CD8-positive, alpha-beta memory T cell (primary cell): ENCODE measurements around the gene NOL8. TPM values are rescaled to one million over a fixed set of nuclear protein-coding genes. Genes with fewer than 3 reads are reported as not detected.

Source experiments
- CTCF ChIA-PET: fragments of 350-600 bp; sonication (Branson Sonifier 250); formaldehyde crosslinking; loops from one replicate; lab custom pipeline; 2021; ENCODE audit warnings: antibody characterized with exemption; lab: Charles Lee
- POLR2A ChIA-PET: fragments of 350-600 bp; sonication (Branson Sonifier 250); formaldehyde crosslinking; loops from one replicate; lab custom pipeline; 2021; ENCODE audit warnings: antibody characterized with exemption; lab: Charles Lee
- DNase-seq, 5 donors: peaks; one replicate each; pipeline versions ENCODE4 v3.0.0 to v3.0.0-alpha.2; 2020 to 2022; ENCODE audit warnings: mixed read lengths in 1 of 5
- H3K27ac ChIP-seq: one replicate; pipeline ENCODE4 v1.7.0; 2013; ENCODE audit warnings: low read depth, mild to moderate bottlenecking, low read length, moderate library complexity
- H3K27me3 ChIP-seq: 2 replicates; pipeline ENCODE4 v1.7.0; 2013; ENCODE audit warnings: low read length, mild to moderate bottlenecking; ENCODE audit not compliant: insufficient read depth, poor library complexity, severe bottlenecking
- H3K36me3 ChIP-seq: 2 replicates; pipeline ENCODE4 v1.7.0; 2013; ENCODE audit warnings: mild to moderate bottlenecking, low read length, moderate library complexity; ENCODE audit not compliant: insufficient read depth
- H3K4me1 ChIP-seq: 2 replicates; pipeline ENCODE4 v1.7.0; 2013; ENCODE audit warnings: mild to moderate bottlenecking, low read length, moderate library complexity; ENCODE audit not compliant: insufficient read depth
- H3K4me3 ChIP-seq: 2 replicates; pipeline ENCODE4 v1.7.0; 2013; ENCODE audit warnings: mild to moderate bottlenecking, low read length
- H3K9me3 ChIP-seq: 2 replicates; pipeline ENCODE4 v1.7.0; 2013; ENCODE audit warnings: mild to moderate bottlenecking, low read length
- H3K27ac Mint-ChIP-seq, 8 donors: one replicate each; pipeline ENCODE4 v1.8.0; 2020 to 2021; ENCODE audit warnings: mixed read lengths in 8 of 8, mild to moderate bottlenecking in 6 of 8, inconsistent platforms in 3 of 8, moderate library complexity in 3 of 8
- H3K27me3 Mint-ChIP-seq, 2 donors: one replicate each; pipeline ENCODE4 v1.8.0; 2020 to 2021; ENCODE audit warnings: mixed read lengths in 2 of 2, mild to moderate bottlenecking in 1 of 2, moderate library complexity in 1 of 2
- H3K36me3 Mint-ChIP-seq, 3 donors: one replicate each; pipeline ENCODE4 v1.8.0; 2020 to 2021; ENCODE audit warnings: mixed read lengths in 3 of 3, inconsistent platforms in 1 of 3, mild to moderate bottlenecking in 1 of 3
- H3K4me1 Mint-ChIP-seq, 3 donors: one replicate each; pipeline ENCODE4 v1.8.0; 2020 to 2021; ENCODE audit warnings: mixed read lengths in 3 of 3, inconsistent platforms in 1 of 3, mild to moderate bottlenecking in 1 of 3
- H3K4me3 Mint-ChIP-seq, 7 donors: one replicate each; pipeline ENCODE4 v1.8.0; 2020 to 2021; ENCODE audit warnings: mixed read lengths in 7 of 7, mild to moderate bottlenecking in 6 of 7, moderate library complexity in 4 of 7, inconsistent platforms in 2 of 7
- H3K9me3 Mint-ChIP-seq, 5 donors: one replicate each; pipeline ENCODE4 v1.8.0; 2020 to 2022; ENCODE audit warnings: mixed read lengths in 5 of 5, mild to moderate bottlenecking in 3 of 5, moderate library complexity in 2 of 5, inconsistent platforms in 1 of 5
- polyA plus RNA-seq: library from polyadenylated mRNA; unstranded; fragments of 300-500 nt; fragmentation: Illumina TruSeq; gene quantifications from one replicate; pipeline ENCODE4 v1.2.3, GENCODE V29; 2021
- total RNA-seq, 2 experiments: library from RNA; stranded (reverse); gene quantifications; one replicate each; pipeline ENCODE4 v1.2.3, GENCODE V29; 2021

The NOL8 gene
- total and polyA plus RNA-seq, 3 experiments from 2014 or later = 37.0 to 69.6 (median 64.0) TPM

DNA sequence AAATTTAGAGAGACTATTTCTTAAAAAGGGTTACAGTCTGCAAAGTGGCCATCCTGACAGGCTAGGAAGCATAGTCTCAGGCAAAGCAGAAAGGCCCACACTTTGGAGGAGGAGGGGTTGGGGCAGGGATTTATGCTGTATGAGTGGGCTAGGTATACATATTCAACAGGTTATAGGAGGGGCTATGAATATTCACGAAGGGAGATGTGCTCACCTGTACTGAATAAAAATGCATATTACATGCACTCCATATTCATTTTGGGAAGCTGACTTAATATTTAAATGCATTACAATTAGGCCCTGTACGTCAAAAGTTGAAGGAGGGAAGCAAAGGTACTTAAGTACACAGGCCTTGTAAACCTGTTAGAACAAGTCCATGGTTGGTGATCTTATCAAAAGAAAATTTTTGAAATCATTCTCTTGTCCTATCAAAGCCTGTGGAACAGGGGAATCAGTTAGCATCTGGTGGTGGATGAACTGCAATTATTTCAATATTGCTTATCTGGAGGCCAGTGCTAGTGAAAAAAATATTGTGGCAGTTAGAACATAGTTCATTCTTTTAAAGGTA, 2.2 kb upstream of the NOL8 start:
- DNase-seq = no peak
- ChIA-PET CTCF (no interaction called here), POLR2A (no interaction called here)
- Mint-ChIP-seq H3K36me3 (peaks cover 0 to 24% (median 4%) of the 10 kb centered on the region in 3 donors), H3K27me3 (peaks cover 0 to 2% of the 10 kb centered on the region in 2 donors), H3K4me3 (peak overlapping the region; percentile 49 to 100 (median 96)), H3K9me3 (no peaks in the 10 kb centered on the region), H3K27ac (peak overlapping the region in 4 of 8 donors; percentile 3 to 99 (median 72)), H3K4me1 (peaks cover 28 to 39% (median 35%) of the 10 kb centered on the region in 3 donors)
- H3K4me3 ChIP-seq = no peak overlapping the region
- no peaks in the 10 kb centered on the region for H3K9me3 ChIP-seq
- H3K4me1 ChIP-seq = peaks cover 22% of the 10 kb centered on the region
- no peaks in the 10 kb centered on the region for H3K27me3 ChIP-seq
- peak overlapping the region; percentile 98 for H3K27ac ChIP-seq
- peaks cover 6% of the 10 kb centered on the region for H3K36me3 ChIP-seq

GRCh38 chr9:92325991-92326500, 896 bp upstream of the NOL8 start:
- Histone ChIP-seq H3K4me3 (peak overlapping the region; percentile 87), H3K4me1 (peaks cover 22% of the 10 kb centered on the region), H3K9me3 (no peaks in the 10 kb centered on the region), H3K27ac (peak overlapping the region; percentile 98), H3K36me3 (peaks cover 8% of the 10 kb centered on the region), H3K27me3 (no peaks in the 10 kb centered on the region)
- DNase-seq = no peak
- Mint-ChIP-seq H3K27ac (peak overlapping the region; percentile 92 to 100 (median 98)), H3K36me3 (peaks cover 0 to 35% (median 7%) of the 10 kb centered on the region in 3 donors), H3K27me3 (peaks cover 0 to 2% of the 10 kb centered on the region in 2 donors), H3K4me3 (peak overlapping the region; percentile 96 to 100 (median 97)), H3K4me1 (peaks cover 28 to 42% (median 40%) of the 10 kb centered on the region in 3 donors), H3K9me3 (no peaks in the 10 kb centered on the region)
- ChIA-PET POLR2A (interaction anchor here (1.0 to 1.8 kb wide), 2 partner anchors 34 to 211 kb away, joined by 5 to 7 read pairs; partner anchors contain the start of gene SPTLC1), CTCF (no interaction called here)

DNA sequence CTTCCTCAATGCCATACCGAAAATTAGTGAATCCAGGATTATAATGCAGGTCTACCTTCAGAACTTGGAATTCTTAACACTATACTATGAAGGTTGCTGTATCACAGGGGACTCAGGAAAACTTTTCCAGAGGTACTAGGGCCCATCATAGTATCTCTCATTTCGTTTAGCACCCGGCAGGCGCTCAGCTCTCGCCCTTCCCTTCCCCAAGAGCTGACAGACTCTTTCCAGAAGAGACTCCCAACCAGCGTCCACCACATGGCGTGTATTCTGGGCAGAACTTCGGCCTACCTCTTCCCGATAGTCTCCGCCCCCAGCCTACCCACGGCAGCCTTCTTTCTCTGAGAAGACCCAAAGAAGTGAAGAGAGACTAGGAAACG, 271 bp downstream of the NOL8 start:
- Histone ChIP-seq H3K4me1 (peaks cover 22% of the 10 kb centered on the region), H3K27ac (peak overlapping the region; percentile 98), H3K36me3 (peaks cover 15% of the 10 kb centered on the region), H3K9me3 (no peaks in the 10 kb centered on the region), H3K4me3 (peak overlapping the region; percentile 87), H3K27me3 (no peaks in the 10 kb centered on the region)
- peak overlapping the region; percentile 96 to 100 (median 97) for H3K4me3 Mint-ChIP-seq
- H3K27me3 Mint-ChIP-seq = peaks cover 0 to 2% of the 10 kb centered on the region in 2 donors
- H3K36me3 Mint-ChIP-seq = peaks cover 0 to 44% (median 10%) of the 10 kb centered on the region in 3 donors
- H3K27ac Mint-ChIP-seq = peak overlapping the region; percentile 92 to 100 (median 98)
- DNase-seq = no peak
- CTCF ChIA-PET = no interaction called here
- peaks cover 28 to 43% (median 42%) of the 10 kb centered on the region in 3 donors for H3K4me1 Mint-ChIP-seq
- no peaks in the 10 kb centered on the region for H3K9me3 Mint-ChIP-seq
- POLR2A ChIA-PET = interaction anchor here (0.5 to 1.8 kb wide), 4 partner anchors 118 to 1242 kb away, joined by 3 to 7 read pairs (median 4); partner anchors contain the start of genes IPPK and SPTLC1

DNA sequence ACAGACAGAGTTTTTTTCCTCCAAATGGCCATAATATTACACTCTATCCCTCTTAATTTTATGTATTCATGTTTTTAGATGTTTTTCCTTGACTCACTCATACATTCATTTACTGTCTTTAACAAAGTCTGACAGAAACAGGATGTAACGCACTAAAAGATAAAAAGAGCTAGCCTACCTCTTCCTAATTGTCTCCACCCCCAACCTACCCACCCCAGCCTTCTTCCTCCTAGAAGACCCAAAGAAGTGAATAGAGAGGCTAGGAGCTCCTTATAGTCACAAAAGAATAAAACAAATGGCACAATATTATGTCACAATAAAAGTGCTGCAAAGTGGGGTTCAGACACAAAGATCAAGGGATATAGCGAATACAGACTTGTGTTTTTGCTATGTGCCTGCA, 719 bp downstream of the NOL8 start:
- CTCF ChIA-PET = no interaction called here
- peaks cover 22% of the 10 kb centered on the region for H3K4me1 ChIP-seq
- no peaks in the 10 kb centered on the region for H3K9me3 ChIP-seq
- DNase-seq = no peak
- H3K27me3 Mint-ChIP-seq = peaks cover 0 to 2% of the 10 kb centered on the region in 2 donors
- peaks cover 0 to 49% (median 12%) of the 10 kb centered on the region in 3 donors for H3K36me3 Mint-ChIP-seq
- H3K36me3 ChIP-seq = peaks cover 18% of the 10 kb centered on the region
- H3K9me3 Mint-ChIP-seq = no peaks in the 10 kb centered on the region
- peak overlapping the region; percentile 92 to 100 (median 98) for H3K27ac Mint-ChIP-seq
- H3K4me3 Mint-ChIP-seq = peak overlapping the region; percentile 96 to 100 (median 97)
- no peaks in the 10 kb centered on the region for H3K27me3 ChIP-seq
- POLR2A ChIA-PET = no interaction called here
- H3K27ac ChIP-seq = peak overlapping the region; percentile 98
- H3K4me1 Mint-ChIP-seq = peaks cover 28 to 43% (median 42%) of the 10 kb centered on the region in 3 donors
- peak overlapping the region; percentile 87 for H3K4me3 ChIP-seq

DNA sequence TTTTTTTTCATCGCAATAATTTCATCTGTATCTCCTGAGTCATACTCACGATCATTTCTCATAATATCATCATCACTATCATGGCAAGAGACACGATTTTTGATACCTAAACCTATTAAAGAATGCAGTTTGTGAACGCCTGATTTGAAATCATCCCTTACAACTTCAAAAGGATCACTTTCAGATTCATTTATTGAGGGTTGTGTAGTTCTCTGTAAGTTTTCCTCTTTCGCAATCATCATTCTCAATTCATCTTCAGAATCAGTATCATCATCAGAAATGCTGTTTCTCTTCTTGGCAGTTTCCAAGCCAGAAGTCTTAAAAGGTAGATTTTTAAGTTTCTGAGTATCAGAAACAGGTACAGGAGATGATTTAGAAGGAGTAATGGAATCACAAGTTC, 9.7 kb downstream of the NOL8 start:
- Mint-ChIP-seq H3K36me3 (peaks cover 4 to 84% (median 36%) of the 10 kb centered on the region in 3 donors), H3K9me3 (no peaks in the 10 kb centered on the region), H3K4me1 (peaks cover 26 to 38% (median 33%) of the 10 kb centered on the region in 3 donors), H3K27ac (peak overlapping the region in 1 of 8 donors; percentile 22), H3K4me3 (no peak overlapping the region), H3K27me3 (no peaks in the 10 kb centered on the region)
- H3K4me3 ChIP-seq = no peak overlapping the region
- no peak overlapping the region for H3K27ac ChIP-seq
- POLR2A ChIA-PET = no interaction called here
- peaks cover 4% of the 10 kb centered on the region for H3K4me1 ChIP-seq
- no peaks in the 10 kb centered on the region for H3K27me3 ChIP-seq
- H3K9me3 ChIP-seq = no peaks in the 10 kb centered on the region
- DNase-seq = no peak
- peaks cover 38% of the 10 kb centered on the region for H3K36me3 ChIP-seq
- CTCF ChIA-PET = no interaction called here

DNA sequence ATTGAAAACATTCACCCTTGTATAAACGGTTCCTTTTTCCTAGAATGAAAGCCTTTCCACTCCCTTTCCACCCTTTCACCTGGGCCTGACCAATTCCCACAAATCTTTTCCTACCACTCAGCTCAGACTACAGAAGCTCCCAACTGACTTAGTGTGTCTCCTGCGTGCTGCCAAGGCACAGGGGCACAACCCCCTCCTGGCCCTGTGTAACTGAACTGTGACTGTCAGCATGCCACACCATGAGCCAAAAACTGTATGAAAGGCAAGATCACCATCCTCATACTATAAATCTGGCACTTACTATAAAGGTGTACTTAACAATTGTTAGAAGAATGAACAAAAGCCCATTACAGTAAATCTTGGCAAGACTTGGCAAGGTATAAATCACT, 11.5 kb downstream of the NOL8 start:
- Histone ChIP-seq H3K36me3 (peaks cover 49% of the 10 kb centered on the region), H3K27me3 (no peaks in the 10 kb centered on the region), H3K4me1 (peaks cover 4% of the 10 kb centered on the region), H3K9me3 (no peaks in the 10 kb centered on the region), H3K27ac (no peak overlapping the region), H3K4me3 (no peak overlapping the region)
- Mint-ChIP-seq H3K4me1 (peaks cover 28 to 43% (median 33%) of the 10 kb centered on the region in 3 donors), H3K27ac (peak overlapping the region in 4 of 8 donors; percentile 1 to 64 (median 41)), H3K9me3 (no peaks in the 10 kb centered on the region), H3K27me3 (no peaks in the 10 kb centered on the region), H3K36me3 (peaks cover 8 to 84% (median 41%) of the 10 kb centered on the region in 3 donors), H3K4me3 (peak overlapping the region in 1 of 7 donors; percentile 28)
- CTCF ChIA-PET = no interaction called here
- POLR2A ChIA-PET = no interaction called here
- DNase-seq = no peak

GRCh38 chr9:92312887-92313623, 12.1 kb downstream of the NOL8 start:
- Mint-ChIP-seq H3K27ac (peak overlapping the region in 5 of 8 donors; percentile 1 to 72 (median 5)), H3K4me1 (peaks cover 30 to 43% (median 33%) of the 10 kb centered on the region in 3 donors), H3K4me3 (no peak overlapping the region), H3K27me3 (peaks cover 0 to 1% of the 10 kb centered on the region in 2 donors), H3K9me3 (no peaks in the 10 kb centered on the region), H3K36me3 (peaks cover 8 to 84% (median 44%) of the 10 kb centered on the region in 3 donors)
- H3K27ac ChIP-seq = no peak overlapping the region
- ChIA-PET CTCF (no interaction called here), POLR2A (no interaction called here)
- H3K36me3 ChIP-seq = peaks cover 49% of the 10 kb centered on the region
- DNase-seq = no peak
- no peak overlapping the region for H3K4me3 ChIP-seq
- no peaks in the 10 kb centered on the region for H3K27me3 ChIP-seq
- H3K9me3 ChIP-seq = no peaks in the 10 kb centered on the region
- peaks cover 4% of the 10 kb centered on the region for H3K4me1 ChIP-seq
